Heart right ventricle (tissue), 16 donors: ENCODE data around the gene MFAP4. TPM values are rescaled to one million over a fixed set of nuclear protein-coding genes. Genes with fewer than 3 reads are reported as not detected.

Experiments
- ATAC-seq, 8 donors: fragments of 200-7000 bp; cut with Tn5 transposase; one replicate each; pipeline ENCODE4 v1.9.1; 2020; ENCODE audit warnings: mild to moderate bottlenecking in 8 of 8, moderate library complexity in 8 of 8, moderate number of reproducible peaks in 1 of 8
- DNase-seq, 2 donors: peaks; one replicate each; pipeline ENCODE4 v3.0.0-alpha.2; 2020
- H3K27ac ChIP-seq, 10 donors: fragments of 200-600 bp; sonication (generic) in 2 of 10; one replicate each; pipeline versions ENCODE4 v1.5.0 to v1.8.0; 2020 to 2022; ENCODE audit warnings: mild to moderate bottlenecking in 3 of 10
- H3K27me3 ChIP-seq, 7 donors: fragments of 200-600 bp; one replicate each; pipeline ENCODE4 v1.8.0; 2021 to 2022; ENCODE audit warnings: mild to moderate bottlenecking in 2 of 7
- H3K36me3 ChIP-seq, 9 donors: fragments of 200-600 bp; sonication (generic) in 1 of 9; one replicate each; pipeline versions ENCODE4 v1.5.0 to v1.8.0; 2020 to 2022; ENCODE audit warnings: mild to moderate bottlenecking in 2 of 9
- H3K4me1 ChIP-seq, 9 donors: fragments of 200-600 bp; sonication (generic) in 1 of 9; one replicate each; pipeline versions ENCODE4 v1.5.0 to v1.8.0; 2020 to 2022; ENCODE audit warnings: mild to moderate bottlenecking in 4 of 9
- H3K4me3 ChIP-seq, 10 donors: fragments of 200-600 bp; sonication (generic) in 2 of 10; one replicate each; pipeline versions ENCODE4 v1.5.0 to v1.8.0; 2020 to 2022; ENCODE audit warnings: mild to moderate bottlenecking in 7 of 10, moderate library complexity in 2 of 10
- H3K9me3 ChIP-seq, 11 donors: fragments of 200-600 bp in 10 of 11; sonication (generic) in 2 of 11; one replicate each; pipeline versions ENCODE4 v1.5.0 to v1.8.0; 2013 to 2022; ENCODE audit warnings: mild to moderate bottlenecking in 2 of 11, control low read depth in 1 of 11, moderate library complexity in 1 of 11
- WGBS, 2 donors: extraction: QIAGEN DNeasy Blood & Tissue Kit; methylation state at CpG; one replicate each; pipeline ENCODE4 v1.1.7; 2013; ENCODE audit warnings: inconsistent platforms in 1 of 2; 5-methylcytosine and 5-hydroxymethylcytosine counted together
- intact Hi-C, 10 donors: fragments of 100-400 bp; cut with DNase I; formaldehyde crosslinking; loops; one replicate each; pipeline versions ENCODE4 v1.11.1 to v1.14.2; 2022
- polyA plus RNA-seq, 2 donors: library from polyadenylated mRNA; stranded (reverse); fragments of 200-250 nt; gene quantifications; one replicate each; pipeline ENCODE4 v1.2.3, GENCODE V29; 2013
- total RNA-seq, 10 donors: library from RNA; stranded (reverse); fragmentation: NEBNext Ultra II Directional in 3 of 10; extraction: Animal tissue kit (Norgen Biotek cat#: 25700) in 3 of 10; gene quantifications; one replicate each; pipeline versions ENCODE4 v1.2.1 to v1.2.4, GENCODE V29; 2021 to 2023
- TF ChIP-seq, protein P1 (sequence below), 9 donors: fragments of 200-600 bp; sonication (generic) in 2 of 9; IDR thresholded peaks; one replicate each; pipeline versions ENCODE4 v1.5.0 to v1.8.0; 2021 to 2022; ENCODE audit warnings: antibody characterized with exemption in 9 of 9, mild to moderate bottlenecking in 5 of 9, moderate library complexity in 1 of 9
- donor health status: Arrhythmogenic right ventricular cardiomyopathy.
- donor health status: ischemic (EF 13 %, LVEDD 7.1; RV severe dilation, severe dysfunction).
- donor health status: healthy with polysubstance abuse.
- donor health status: DM: no; HTN: yes; CAD: no.
- donor health status: DM: no; HTN: no; CAD: no.
- donor health status: ischemic (EF 25% LVEDD 6.9; RV normal size, moderate dysfunction).
- donor health status: ischemic (EF 25% LVEDD 5.7; RV mildly dilated, moderate dysfunction).
- donor health status: healthy.
- donor health status: DM: yes; HTN: yes; CAD: no.
- donor health status: Ischemic cardiomyopathy.
- donor health status: ischemic (EF 35%, LVEDD 5.7; RV mildly dilated, moderate dysfunction).
- donor health status: nonischemic (EF 11% LVEDD 7.7; RV severe dilation, severe dysfunction).
- donor health status: DM: yes; HTN: yes; CAD: no.
- donor health status: PGD.
- donor health status: ischemic (EF 29% LVEDD 5.4; RV normal size, mild dysfunction).
- donor health status: nonischemic (EF 23%, LVEDD 6.1; RV moderate dilation, normal function).

The MFAP4 gene
- total and polyA plus RNA-seq, 12 donors: 15.4 to 101 (median 41.6) TPM

DNA sequence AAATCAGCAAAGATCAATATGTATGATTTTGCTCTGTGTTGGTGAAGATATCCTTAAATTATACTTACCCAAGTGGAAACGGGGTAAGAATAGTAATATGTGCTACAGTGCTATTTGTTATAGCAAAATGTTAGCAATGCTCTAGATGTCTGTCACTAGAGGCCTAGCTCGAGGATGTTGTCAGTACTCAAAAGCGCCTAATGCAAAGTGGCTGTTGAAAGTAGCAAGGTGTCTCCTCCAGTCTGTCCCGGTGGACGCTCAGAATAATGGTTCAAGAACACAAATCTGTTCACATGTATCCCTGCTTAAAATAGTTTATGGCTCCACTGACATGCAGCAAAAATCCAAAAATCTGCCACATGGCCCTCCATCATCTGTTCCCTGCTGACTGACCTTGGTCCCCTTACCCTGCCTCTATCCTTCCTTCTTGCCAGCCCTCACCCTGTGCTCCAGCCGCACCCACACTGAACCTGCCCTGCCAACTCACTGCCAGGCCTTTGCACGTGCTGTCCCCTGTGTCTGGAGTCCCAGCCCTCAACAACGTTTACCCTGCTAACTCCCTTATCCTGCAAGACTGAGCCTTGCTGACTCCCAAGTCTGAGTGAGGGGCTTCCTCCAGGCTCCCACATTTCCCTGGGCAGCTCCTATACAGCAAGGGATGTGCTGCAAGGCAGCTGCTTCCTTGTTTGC lies 14.5 kb upstream of the MFAP4 start:
- H3K27ac ChIP-seq: no peak overlapping the region
- no peaks in the 10 kb centered on the region for H3K9me3 ChIP-seq
- peaks cover 0 to 26% (median 17%) of the 10 kb centered on the region in 9 donors for H3K4me1 ChIP-seq
- no peak overlapping the region for H3K4me3 ChIP-seq
- intact Hi-C loops: loop anchor here in 1 of 10 donors (5.0 kb wide), 1 partner anchor 36 kb away; no protein-coding TSS in a partner anchor
- no peaks in the 10 kb centered on the region for H3K36me3 ChIP-seq
- TF ChIP-seq, protein P1, sequence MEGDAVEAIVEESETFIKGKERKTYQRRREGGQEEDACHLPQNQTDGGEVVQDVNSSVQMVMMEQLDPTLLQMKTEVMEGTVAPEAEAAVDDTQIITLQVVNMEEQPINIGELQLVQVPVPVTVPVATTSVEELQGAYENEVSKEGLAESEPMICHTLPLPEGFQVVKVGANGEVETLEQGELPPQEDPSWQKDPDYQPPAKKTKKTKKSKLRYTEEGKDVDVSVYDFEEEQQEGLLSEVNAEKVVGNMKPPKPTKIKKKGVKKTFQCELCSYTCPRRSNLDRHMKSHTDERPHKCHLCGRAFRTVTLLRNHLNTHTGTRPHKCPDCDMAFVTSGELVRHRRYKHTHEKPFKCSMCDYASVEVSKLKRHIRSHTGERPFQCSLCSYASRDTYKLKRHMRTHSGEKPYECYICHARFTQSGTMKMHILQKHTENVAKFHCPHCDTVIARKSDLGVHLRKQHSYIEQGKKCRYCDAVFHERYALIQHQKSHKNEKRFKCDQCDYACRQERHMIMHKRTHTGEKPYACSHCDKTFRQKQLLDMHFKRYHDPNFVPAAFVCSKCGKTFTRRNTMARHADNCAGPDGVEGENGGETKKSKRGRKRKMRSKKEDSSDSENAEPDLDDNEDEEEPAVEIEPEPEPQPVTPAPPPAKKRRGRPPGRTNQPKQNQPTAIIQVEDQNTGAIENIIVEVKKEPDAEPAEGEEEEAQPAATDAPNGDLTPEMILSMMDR (IDR thresholded peaks at IDR 0.05): no peak
- H3K27me3 ChIP-seq: no peaks in the 10 kb centered on the region
- peak in 1 of 8 donors; percentile 46 for ATAC-seq
- DNase-seq: no peak
- 49 to 57% methylated on average over 8 of the region's 8 CpGs for WGBS, 2 donors

DNA sequence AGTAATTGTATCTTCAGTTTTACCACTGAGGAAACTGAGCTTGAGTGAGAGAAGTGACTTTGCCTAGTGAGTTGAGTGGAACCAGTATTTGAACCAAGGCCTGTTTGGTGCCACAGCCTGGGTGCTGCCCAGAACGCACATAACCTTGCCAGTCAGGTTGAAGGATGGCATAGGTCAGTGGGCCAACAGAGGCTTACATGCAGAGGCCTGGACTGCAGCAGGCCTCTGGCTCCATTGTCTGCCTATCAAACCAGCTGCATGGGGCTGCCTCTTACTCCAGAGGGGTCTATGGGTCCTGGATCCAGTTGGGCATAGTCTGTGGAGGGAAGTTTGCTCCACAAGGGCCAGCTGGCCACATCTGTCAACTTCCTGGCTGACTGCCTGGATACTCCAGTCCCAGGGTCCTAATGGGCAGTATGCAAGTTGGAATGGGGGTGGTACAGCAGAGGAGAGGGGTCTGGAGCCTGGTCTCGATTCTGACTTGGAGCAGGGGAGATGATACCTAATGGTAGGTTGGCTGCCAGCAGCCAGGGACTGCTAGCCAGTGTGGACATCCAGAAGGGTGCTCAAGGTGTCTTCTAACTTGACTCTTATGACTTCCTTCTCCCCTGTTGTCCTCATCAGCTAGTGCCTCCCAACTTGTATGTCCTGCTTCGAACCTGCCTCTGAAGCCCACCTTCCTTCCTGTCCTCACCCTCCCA lies 12.9 kb upstream of the MFAP4 start:
- DNase-seq: no peak
- H3K36me3 ChIP-seq: no peaks in the 10 kb centered on the region
- intact Hi-C loops: loop anchor here in 1 of 10 donors (5.0 kb wide), 1 partner anchor 37 kb away; no protein-coding TSS in a partner anchor
- TF ChIP-seq, protein P1 (IDR thresholded peaks at IDR 0.05): no peak
- H3K27me3 ChIP-seq: no peaks in the 10 kb centered on the region
- no peak overlapping the region for H3K4me3 ChIP-seq
- ATAC-seq: no peak
- no peaks in the 10 kb centered on the region for H3K9me3 ChIP-seq
- peak overlapping the region in 1 of 10 donors; percentile 52 for H3K27ac ChIP-seq
- 79 to 84% methylated on average over 3 of the region's 3 CpGs for WGBS, 2 donors
- H3K4me1 ChIP-seq: peaks cover 0 to 26% (median 17%) of the 10 kb centered on the region in 9 donors

DNA sequence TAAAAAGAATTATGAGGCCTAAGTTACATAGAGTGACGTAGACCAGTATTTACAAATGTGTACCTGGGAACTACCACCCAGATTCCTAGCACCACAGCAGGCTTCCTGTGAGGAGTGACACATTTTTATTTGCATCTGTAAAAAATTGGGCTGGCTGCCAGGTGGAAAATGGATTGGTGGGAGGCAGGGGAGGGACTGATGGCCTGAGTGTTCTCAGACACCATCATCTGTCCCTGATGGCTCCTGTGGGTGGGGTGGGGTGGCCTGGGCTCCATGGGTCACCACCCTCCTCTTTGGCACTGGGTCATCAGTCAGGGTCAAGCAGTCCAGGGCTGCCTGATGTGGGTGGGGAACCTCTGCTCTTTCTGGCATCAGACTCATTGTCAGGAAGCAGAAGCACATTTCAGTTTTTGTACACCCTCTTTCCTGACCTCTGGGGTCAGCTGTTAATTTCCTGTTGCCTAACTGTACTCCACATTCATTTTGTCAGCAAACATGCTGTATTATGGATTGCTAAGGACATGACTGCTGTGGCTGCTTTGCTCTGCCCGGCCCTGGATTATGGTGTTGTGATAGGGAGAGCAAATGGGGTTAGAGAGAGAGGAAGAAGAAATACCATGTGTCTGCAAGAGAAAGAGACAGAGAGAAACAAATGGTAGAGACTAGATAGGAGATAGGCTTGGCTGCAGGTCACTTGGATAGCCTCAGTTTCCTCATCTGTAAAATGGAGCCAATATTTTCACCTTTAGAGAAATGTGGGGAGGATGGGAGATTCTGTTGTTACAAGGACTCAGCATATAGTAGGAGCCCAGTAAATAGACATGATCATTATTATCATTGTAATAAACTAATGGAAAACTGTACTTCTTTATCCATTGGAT lies 11.6 kb upstream of the MFAP4 start:
- Histone ChIP-seq H3K27ac (peak overlapping the region in 6 of 10 donors; percentile 23 to 67 (median 42)), H3K36me3 (no peaks in the 10 kb centered on the region), H3K4me1 (peaks cover 0 to 26% (median 17%) of the 10 kb centered on the region in 9 donors), H3K27me3 (no peaks in the 10 kb centered on the region), H3K4me3 (no peak overlapping the region), H3K9me3 (no peaks in the 10 kb centered on the region)
- ATAC-seq: peak; percentile 37 to 93 (median 85)
- DNase-seq: peak; percentile 43 to 46
- TF ChIP-seq, protein P1 (IDR thresholded peaks at IDR 0.05): no peak
- 64 to 65% methylated on average over 2 of the region's 2 CpGs for WGBS, 2 donors
- intact Hi-C loops: no loop called here

DNA sequence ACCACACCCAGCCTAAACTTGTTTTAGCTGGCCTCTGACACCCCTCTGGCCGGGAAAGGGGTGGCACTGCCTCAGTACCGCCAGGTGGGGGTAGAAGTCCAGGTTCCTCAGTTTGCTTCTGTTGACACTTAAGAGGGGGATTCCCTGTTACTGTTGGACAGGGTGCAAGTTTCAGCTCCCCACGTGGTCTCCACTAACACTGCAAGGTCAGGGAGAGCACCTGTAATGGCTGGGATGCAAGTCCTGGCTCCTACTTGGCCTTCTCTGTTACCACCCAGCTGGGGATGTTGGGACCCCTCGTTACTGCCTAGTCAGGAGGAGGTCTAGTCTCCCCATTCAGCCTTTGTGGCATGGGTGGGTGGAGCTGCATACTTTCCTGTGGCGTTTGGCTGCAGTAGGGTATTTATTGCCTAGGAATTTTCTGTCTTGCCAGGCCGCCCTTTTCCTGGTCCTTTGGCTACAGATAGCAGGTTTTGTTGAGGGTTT lies 10.6 kb upstream of the MFAP4 start:
- WGBS, 2 donors: 71 to 73% methylated on average over 6 of the region's 6 CpGs
- intact Hi-C loops: loop anchor here in 1 of 10 donors (2.0 kb wide), 1 partner anchor 21 kb away; no protein-coding TSS in a partner anchor
- Histone ChIP-seq H3K36me3 (no peaks in the 10 kb centered on the region), H3K4me3 (no peak overlapping the region), H3K27ac (peak overlapping the region in 5 of 10 donors; percentile 23 to 67 (median 48)), H3K27me3 (no peaks in the 10 kb centered on the region), H3K9me3 (no peaks in the 10 kb centered on the region), H3K4me1 (peaks cover 0 to 26% (median 17%) of the 10 kb centered on the region in 9 donors)
- DNase-seq (no peak), ATAC-seq (peak in 2 of 8 donors; percentile 19 to 34)
- TF ChIP-seq, protein P1 (IDR thresholded peaks at IDR 0.05): no peak
